Glomerular visceral epithelial cell (primary cell): Measurements from ENCODE around the gene CNOT6.
"Not testable (repeated sequence)": the region's sequence is repeated elsewhere in the genome, so short reads cannot be mapped to it uniquely, and the experiment has no call there.

ENCODE experiments used
- DNase-seq: peaks from one replicate; pipeline ENCODE4 v3.0.0-alpha.2; 2016; ENCODE audit errors: extremely low spot score

Gene CNOT6

DNA sequence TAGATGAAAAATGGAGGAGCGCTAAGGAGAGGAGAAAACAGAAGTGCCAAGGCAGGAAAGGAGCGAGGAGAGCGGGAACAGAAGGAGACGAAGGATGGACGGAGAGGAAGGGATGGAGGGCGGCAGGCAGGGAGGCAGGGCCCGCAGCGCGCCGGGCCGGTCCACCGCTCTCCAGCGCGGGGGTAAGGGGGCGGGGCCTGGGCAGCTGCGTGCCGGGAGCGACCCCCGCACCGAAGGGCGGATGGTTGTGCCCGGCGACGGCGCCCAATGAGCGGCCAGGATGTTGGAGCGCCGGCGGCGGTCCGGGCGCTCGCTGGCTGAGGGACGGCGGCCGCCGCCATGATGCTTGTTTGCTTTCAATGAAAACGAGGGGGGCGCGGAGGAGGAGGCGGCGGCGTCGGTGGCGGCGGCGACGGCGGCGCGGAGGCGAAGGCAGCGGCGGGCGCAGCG lies at the start of gene CNOT6:
TSS of gene CNOT6 (plus strand) at position 320 of the 450 bp plus-strand sequence. CDS start 34,898 bp downstream, outside the sequence.
- peak; percentile 96 for DNase-seq

DNA sequence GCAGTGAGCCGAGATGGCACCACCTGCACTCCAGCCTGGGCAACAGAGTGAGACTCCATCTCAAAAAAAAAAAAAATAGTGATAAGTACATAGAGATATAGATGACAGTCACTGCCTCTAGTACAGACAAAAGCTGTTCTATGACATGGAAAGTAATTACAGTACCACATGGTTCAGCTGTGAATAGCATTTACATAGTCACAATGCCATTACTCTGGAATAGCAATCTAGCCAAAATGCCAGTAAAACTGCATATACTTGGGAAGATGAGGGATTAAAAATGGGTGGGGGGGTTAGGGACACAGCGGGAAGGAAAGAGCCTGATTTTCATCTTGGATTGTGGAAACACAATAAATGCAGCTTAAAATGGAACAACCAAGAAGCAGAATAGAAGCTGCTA lies 39.4 kb upstream of the CNOT6 start:
- no peak for DNase-seq

DNA sequence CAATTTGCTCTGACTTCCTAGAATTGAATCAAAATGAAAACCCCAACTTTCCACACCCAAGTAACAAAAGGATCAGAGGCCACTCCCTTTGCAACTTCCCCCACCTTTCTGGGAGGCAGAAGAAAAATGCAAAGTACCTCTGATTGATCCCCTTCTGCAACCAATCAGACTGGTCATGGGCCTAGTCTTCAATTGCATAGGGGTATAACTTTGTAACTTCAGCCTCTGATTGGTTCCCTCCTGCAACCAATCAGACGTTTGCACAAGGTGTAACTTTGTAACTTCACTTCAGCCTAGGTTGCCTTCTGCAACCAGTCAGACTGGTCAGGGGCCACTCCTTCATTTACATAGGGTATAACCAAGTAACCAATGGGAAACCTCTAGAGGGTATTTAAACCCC lies 38.3 kb upstream of the CNOT6 start:
- DNase-seq = no peak

DNA sequence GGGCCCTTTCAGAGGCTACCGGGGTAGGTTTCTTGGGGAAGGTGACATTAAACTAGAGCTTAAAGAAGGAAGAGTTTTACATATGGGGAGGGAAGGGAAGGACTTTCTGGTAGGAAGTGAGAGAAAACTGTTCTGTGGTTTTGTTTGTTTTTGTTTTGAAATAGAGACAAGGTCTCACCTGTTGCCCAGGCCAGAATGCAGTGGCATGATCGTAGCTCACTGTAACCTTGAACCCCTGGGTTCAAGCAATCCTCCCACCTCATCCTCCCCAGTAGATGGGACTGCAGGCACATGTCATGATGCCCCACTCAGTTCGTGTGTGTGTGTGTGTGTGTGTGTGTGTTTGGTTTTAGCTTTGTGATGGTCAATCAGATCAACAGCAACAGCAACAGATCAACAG lies 37.4 kb upstream of the CNOT6 start:
- DNase-seq = no peak

DNA sequence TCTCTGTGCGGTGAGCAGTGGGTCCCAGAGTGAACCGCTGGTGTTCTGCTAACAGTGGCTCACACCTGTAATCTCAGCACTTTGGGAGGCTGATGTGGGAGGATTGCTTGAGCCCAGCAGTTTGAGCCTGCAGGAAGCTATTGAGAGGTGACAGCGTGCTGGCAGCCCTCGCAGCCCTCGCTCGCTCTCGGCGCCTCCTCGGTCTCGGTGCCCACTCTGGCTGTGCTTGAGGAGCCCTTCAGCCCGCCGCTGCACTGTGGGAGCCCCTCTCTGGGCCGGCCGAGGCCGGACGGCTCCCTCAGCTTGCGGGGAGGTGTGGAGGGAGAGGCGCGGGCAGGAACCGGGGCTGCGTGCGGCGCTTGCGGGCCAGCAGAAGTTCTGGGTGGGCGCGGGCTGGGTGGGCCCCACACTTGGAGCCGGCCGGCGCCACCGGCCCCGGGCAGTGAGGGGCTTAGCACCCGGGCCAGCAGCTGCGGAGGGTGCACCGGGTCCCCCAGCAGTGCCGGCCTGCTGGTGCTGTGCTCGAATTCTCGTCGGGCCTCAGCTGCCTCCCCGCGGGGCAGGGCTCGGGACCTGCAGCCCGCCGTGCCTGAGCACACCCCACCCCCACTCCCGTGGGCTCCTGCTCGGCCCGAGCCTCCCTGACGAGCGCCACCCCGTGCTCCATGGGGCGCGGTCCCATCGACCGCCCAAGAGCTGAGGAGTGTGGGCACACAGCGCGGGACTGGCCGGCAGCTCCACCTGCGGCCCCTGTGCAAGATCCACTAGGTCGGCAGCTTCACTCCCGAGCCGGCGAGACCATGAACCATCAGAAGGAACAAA lies 35.1 kb upstream of the CNOT6 start:
- DNase-seq = not testable (repeated sequence)

DNA sequence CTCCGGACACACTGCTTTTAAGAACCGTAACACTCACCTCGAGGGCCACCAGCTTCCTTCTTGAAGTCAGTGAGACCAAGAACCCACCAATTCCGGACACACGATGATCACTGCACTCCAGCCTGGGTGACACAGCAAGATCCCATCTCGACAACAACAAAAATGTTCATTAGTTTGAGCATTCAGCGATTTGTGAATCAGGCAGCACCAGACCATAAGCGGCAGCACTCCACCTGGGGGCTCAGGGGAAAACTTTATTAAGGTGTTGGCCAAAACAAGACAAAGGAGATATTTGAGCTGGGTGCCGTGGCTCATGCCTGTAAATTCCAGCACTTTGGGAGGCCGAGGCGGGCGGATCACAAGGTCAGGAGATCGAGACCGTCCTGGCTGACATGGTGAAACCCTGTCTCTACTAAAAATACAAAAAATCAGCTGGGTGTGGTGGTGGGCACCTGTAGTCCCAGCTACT lies 34.5 kb upstream of the CNOT6 start:
- not testable (repeated sequence) for DNase-seq

DNA sequence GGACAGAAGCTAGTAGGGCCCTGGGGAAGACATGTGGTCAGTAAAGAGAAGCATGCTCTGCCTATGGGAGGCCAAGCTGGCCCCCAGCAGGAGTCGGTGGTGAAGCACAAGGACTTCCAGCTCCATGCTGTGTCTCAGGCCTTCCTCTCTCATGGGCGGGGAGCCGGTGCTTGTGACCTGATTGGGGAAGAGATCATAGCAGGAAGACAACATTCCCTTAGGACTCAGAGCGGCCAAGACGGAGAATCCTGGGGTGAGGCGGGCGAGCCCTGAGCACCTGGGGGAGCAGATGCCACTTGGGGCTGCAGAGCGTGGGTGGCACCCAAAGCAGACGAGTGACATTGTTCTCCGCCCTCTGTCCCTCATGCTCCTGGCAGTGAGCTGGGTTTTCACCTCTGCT lies 33.3 kb upstream of the CNOT6 start:
- DNase-seq = no peak

DNA sequence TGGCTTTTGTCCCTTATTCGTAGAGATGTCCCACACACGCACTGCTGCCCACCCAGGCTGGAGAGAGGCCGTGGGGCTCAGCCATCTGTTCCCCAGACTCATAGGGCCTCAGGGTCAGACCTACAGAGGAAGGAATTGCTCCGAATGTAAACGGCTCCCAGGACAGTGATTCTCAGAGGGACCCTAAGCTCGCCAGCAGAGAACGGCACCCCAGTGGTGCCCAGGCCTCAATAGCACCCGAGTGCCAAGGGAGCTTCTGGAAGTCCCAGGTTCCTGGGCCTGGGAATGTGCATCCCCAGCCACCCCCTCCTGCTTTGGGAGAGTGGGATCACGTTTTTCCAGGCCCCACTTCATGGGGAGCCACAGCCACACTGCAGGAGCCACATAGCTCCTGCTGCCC lies 32.9 kb upstream of the CNOT6 start:
- DNase-seq = no peak

DNA sequence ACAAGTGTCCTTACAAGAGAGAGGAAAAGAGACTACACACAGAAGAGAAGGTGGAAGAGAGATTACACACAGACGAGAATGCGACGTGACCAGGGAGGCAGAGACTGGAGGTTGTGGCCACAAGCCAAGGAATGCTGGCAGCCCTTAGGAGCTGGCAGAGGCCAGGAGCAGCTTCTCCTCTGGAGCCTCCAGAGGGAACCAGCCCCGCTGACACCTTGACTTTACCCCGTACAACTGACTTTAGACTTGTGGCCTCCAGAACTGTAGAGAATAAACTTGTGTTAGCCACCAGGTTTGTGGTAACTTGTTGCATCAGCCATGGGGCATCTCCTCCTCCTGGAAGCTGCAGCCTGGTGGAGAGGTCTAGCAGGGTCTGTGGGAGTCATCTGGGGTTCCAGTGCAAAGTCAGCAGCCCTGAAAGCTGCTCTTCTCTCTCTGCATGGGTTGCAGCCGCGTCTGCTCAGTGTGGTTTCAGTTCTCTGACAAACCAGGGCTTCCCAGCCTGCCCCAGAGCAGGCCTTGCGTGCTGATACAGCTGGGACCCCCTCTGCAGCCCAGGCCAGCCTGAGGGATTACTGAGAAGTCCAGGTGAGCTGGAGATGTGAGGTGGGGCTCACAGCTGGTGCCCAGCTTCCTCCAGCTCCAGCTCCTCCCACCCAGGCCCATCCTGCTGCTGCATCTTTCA lies 30.8 kb upstream of the CNOT6 start:
- no peak for DNase-seq

DNA sequence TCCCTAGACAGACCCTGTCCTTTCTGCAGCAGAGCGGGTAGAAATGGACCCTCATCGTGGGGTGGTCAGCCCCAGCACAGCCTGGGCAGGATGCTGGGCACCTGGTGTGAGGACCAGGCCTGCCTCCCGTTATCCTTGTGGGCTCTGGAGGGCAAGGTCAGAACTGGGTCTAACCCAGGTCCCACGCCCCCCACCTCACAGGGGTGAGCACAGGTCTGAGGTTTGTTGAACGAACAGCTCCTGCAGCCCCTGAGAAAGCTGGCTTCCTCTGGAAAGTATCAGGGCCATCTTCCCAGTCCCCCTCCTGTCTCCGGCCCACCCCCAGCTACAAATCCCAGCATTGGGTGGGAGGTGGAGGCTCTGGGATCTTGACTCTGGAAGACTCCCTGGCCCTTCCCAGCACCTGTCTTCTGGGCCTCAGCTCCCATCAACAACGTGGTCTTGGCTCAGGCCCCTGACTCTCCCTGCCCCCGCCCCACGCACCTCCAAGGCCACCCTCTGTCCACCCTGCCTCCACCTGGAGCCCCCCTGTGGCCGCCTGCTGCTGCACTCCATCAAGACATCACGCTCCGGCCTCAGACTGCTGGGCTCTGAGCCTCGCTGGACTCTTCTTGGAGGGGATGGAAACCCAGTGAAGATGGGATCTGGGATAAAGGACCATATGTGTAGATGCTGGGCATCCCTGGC lies 30.1 kb upstream of the CNOT6 start:
- no peak for DNase-seq

DNA sequence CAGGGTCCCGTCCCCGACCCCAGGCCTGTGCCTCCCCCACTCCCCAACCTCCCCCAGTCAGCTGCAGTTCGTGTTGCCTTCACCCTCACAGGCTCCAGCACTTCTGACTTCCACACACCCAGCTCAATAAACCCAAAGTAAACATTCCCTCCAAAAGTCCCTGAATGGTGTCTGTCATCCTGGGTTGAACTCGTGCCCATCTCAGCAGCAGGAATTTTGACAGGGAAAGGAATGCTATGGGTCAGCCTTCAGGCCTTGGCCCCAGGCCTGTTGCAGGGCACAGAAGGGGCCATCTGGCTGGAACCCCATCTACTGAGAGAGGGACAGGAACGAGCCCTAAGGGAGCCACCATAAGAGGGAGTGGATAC lies 29.6 kb upstream of the CNOT6 start:
- DNase-seq = no peak

DNA sequence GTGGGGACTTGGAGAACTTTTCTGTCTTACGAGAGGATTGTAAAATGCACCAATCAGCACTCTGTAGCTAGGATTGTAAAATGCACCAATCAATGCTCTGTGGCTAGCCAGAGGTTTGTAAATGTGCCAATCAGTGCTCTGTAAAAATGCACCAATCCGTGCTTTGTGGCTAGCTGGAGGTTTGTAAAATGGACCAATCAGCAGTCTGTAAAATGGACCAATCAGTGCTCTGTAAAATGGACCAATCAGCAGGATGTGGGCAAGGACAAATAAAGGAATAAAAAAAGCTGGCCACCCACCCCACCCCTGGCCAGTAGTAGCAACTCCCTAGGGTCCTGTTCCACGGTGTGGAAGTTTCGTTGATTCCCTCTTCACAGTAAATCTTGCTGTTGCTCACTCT lies 29.1 kb upstream of the CNOT6 start:
- not testable (repeated sequence) for DNase-seq

DNA sequence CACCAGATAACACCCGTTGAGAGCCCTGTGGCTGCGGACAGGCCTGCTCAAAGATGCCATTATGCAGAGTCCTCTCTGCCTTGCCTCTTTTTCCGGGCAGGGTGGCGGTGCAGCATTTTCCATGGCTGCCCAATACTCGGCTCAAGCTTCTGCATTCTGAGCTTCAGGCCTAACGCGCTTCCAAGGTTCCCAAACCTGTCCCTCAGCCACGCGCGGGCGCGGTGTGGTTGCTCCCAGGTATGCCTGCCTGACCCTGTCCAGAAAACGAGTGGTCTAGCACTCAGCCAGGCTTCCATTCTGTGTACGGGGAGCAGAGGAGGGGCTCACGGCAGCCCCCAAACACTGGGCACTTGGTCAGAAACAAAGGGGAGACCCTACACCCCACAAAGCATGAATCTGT lies 27.9 kb upstream of the CNOT6 start:
- no peak for DNase-seq

DNA sequence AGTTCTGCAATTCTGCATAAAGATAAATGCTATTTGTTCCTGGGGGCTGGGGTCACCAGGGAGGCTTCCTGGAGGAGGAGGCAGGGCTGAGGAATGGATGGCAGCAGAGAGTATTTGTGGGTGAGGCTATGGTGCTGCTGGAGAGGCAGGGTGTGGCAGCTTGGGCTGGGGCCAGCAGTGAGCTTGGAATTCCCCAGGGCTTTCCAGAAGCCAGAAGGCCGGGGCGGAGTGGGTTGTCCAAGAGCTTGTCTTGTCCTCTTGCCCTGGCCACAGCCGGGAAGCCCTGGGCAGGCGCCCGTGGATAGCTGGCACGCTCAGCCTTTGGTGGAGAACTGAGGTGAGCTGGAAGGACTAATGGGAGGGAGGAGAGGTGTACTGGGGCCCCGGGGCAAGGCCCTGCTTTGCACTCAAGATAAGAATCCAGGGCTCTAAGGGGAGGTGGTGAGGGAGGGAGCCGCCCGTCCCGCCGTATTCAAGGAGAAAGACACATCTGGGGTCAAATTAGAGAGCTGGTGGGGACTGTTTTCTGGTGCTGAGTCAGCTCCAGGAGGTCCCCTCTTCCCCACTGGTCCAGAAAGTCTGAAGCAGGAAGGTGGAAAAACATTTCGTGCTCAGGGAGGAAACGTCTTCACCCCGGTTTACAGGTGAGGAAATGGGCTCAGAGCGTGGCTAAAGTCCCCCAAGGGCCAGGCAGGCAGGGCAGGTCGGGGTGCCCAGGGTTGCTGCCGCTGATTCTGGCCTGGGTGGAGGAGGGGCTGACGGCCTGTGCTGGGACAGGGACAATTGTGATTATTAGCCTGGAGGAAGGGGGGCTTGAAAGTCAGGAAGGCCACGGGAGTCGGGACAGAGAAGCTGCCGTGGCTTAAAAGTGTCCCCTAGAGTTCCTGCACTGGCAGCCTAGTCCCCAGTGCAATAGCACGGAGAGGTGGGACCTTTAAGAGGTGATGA lies 26.9 kb upstream of the CNOT6 start:
- DNase-seq = peak; percentile 66

DNA sequence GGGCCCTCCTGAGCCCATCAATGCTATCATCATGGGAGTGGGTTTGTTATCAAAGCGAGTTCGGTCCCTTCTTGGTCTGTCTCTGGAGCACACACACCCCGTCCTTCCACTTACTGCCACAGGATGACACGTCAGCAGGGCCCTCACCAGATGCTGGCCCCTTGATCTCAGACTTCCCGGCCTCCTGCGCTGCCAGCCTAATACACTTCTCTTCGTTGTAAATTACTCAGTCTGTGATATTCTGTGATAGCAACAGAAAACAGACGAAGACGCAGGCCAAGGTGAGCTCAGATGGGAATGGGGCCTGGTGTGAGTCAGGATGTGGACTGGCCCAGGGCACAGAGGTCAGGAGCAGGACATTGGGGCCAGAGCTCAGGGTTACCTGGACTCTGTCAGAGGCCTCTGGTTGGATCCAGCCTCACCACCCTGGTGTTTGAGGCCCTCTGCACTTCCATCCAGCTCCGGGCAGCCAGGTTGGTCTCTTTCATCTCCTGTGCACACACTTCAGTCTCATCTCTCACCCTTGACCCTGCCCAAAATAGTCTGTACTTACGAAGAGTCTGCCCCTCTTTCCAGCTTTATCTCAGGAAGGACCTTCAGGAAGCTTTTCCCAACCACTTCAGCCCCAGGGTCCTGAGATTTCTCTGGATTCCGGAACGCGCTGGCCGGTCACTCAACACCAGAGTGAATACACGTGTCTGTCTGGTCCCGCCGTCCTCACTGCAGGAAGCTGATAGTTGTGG lies 26.0 kb upstream of the CNOT6 start:
- DNase-seq = no peak

DNA sequence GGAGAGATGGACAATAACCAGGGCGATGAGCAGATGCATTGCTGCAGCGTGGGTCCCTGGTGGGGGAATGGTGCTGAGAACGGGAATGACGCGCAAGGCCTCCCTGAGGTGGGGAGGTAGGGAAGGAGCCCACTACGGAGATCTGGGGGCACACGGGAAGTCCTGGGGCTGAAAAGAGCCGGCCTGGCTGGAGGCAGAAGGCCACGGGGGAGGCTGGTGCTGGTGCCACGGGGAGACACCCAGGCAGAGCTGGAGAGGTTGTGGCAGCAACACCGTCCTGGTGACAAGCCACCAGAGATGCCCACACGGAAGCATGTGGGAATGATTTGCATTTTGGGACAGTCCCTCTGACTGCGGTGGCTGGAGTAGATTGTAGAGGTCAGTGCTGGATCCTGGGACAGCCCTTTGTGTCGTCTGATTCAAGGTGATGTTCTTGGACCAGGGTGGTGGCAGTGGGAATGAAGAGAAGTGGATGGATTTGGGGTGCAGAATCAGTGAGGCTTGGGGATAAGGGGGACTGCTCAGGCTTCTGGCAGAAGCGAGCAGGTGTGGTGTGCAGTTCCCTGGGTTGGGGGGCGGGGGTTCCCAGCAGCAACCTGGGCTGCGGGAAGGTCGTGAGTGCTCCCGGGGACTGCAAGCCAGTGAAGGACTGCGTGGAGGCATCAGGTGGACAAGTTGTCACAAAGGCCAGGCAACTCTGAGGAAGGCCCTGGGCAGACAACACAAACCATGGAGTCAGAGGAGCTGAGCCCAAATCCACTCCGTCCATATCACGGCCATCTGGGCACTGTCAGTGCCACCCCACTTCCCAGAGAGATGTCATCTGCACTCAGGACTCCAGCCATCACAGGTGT lies 25.2 kb upstream of the CNOT6 start:
- no peak for DNase-seq

DNA sequence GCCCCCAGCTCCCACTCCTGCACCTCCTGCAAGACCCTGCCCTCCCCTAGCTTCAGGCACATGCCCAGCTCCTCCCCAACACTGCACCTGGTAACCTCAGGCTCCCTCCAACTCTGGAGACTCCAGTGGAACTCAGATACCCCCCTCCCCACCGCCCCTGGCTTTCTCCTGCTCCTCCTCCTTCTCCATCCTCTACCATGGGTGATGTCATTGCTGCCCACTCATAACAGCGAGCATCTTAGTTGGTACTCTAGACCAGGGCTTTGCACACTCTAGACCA lies 24.7 kb upstream of the CNOT6 start:
- no peak for DNase-seq

DNA sequence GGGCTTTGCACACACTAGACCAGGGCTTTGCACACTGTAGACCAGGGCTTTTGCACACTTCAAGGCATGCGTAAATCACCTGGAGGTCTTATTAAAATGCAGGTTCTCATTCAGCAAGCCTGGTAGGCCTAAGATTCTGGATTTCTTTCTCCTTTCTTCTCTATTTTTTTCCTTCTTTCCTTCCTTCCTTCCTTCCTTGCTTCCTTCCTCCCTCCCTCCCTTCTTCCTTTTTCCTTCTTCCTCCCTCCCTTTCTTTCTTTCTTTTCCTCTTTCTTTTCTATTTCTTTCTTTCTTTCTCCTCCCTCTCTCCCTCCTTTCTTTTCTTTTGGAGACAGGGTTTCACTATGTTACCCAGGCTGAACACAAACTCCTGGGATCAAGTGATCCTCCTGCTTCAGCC lies 24.3 kb upstream of the CNOT6 start:
- no peak for DNase-seq

DNA sequence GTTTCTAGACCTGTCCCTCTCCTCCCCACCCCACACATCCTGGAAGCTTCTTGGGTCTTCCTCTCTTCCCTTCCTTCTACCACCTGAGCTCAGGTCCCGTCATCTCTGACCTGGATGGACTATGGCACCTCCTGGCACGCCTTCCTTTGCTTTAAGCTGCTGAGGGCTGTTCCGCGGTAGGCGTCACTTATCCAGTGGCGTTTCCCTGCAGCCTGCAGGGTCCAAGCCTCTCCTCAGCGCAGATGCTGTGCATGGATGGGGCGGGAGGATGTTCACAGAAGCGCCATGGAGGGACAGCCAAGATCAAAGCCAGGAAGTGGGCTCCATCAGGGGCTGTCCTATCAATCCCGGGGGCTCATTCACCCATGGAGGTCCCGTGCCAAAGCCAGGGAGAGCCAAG lies 23.8 kb upstream of the CNOT6 start:
- DNase-seq = no peak

DNA sequence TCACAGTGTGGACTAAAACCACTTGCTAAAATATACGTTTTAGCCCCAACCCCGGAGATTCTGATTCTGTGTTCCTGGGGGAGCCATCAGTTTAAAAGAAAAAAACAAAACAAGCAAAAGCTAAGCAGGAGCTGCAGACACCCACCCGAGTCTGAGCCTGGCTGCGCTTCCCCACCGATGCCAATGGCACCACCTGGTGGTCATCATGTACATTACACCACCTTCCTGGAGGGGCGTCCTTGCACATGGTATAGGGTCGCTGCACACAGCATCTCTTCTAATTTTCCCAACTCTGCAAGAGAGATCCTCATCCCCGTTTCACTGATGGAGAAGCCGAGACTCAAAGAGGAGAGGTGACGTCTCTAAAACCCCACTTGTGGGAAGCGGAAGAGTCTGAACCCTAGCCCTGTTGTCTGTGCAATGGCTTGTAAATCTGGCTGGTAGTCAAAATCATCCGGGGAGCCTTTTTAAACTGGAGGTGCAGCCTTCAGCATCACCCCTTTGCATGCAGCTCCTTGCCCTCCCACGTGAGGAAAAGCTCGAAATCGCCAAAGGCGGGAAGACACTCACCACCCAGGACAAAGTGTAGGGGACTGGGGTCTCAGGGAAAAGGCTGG lies 23.1 kb upstream of the CNOT6 start:
- DNase-seq = peak; percentile 62
